Type B pancreatic cell (in vitro differentiated cells): ENCODE data around the gene ARRDC1. TPM values are rescaled to one million over a fixed set of nuclear protein-coding genes. Genes with fewer than 3 reads are reported as not detected.
"Not testable (repeated sequence)": the region's sequence is repeated elsewhere in the genome, so short reads cannot be mapped to it uniquely, and the experiment has no call there.

Experiments used
- DNase-seq: peaks from one replicate; pipeline ENCODE4 v3.0.0; 2021; ENCODE audit warnings: mixed read lengths; ENCODE audit not compliant: unreplicated experiment; ENCODE audit errors: extremely low spot score
- H3K27ac Mint-ChIP-seq: 2 replicates; pipeline ENCODE4 v1.8.0; 2021; ENCODE audit warnings: mild to moderate bottlenecking, mixed read lengths
- H3K27me3 Mint-ChIP-seq: 2 replicates; pipeline ENCODE4 v1.8.0; 2021; ENCODE audit warnings: mixed read lengths
- H3K36me3 Mint-ChIP-seq: 2 replicates; pipeline ENCODE4 v1.8.0; 2021; ENCODE audit warnings: mixed read lengths
- H3K4me1 Mint-ChIP-seq: one replicate; pipeline ENCODE4 v1.8.0; 2021; ENCODE audit warnings: mixed read lengths; ENCODE audit not compliant: unreplicated experiment
- H3K4me3 Mint-ChIP-seq: 2 replicates; pipeline ENCODE4 v1.8.0; 2021; ENCODE audit warnings: mild to moderate bottlenecking, mixed read lengths
- H3K9me3 Mint-ChIP-seq: 2 replicates; pipeline ENCODE4 v1.8.0; 2021; ENCODE audit warnings: mixed read lengths
- total RNA-seq: library from RNA; stranded (reverse); gene quantifications from 2 replicates; pipeline ENCODE4 v1.2.1, GENCODE V29; 2021; ENCODE audit warnings: low replicate concordance
- TF ChIP-seq, protein P1 (sequence below): fragments of 200-600 bp; sonication (generic); conservative IDR thresholded peaks from 2 replicates; pipeline ENCODE4 v1.5.0; 2021; ENCODE audit warnings: antibody characterized with exemption, mild to moderate bottlenecking

The ARRDC1 gene
- total RNA-seq, 1 donor from 2014 or later: 46.4 TPM

DNA sequence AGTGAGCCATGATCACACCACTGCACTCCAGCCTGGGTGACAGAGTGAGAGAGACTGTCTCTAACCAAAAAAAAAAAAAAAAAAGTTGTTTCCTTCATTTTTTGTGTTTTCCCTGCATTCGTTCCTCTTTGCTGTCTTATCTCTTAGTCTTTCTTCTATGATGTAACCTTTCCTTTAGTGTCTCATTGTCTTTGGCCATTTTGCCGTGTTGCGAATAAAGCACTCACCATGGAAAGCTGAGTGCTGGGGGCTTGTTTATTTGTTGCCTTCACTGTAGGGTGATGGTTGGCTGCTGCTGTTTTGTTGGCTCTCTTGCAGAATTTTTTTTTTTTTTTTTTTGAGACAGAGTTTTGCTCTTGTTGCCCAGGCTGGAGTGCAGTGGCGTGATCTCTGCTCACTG lies 21.0 kb downstream of the ARRDC1 start:
- Mint-ChIP-seq H3K36me3 (peaks cover 23% of the 10 kb centered on the region), H3K27me3 (no peaks in the 10 kb centered on the region), H3K4me3 (no peak overlapping the region), H3K27ac (no peak overlapping the region), H3K9me3 (no peaks in the 10 kb centered on the region), H3K4me1 (peaks cover 26% of the 10 kb centered on the region)
- TF ChIP-seq, protein P1, sequence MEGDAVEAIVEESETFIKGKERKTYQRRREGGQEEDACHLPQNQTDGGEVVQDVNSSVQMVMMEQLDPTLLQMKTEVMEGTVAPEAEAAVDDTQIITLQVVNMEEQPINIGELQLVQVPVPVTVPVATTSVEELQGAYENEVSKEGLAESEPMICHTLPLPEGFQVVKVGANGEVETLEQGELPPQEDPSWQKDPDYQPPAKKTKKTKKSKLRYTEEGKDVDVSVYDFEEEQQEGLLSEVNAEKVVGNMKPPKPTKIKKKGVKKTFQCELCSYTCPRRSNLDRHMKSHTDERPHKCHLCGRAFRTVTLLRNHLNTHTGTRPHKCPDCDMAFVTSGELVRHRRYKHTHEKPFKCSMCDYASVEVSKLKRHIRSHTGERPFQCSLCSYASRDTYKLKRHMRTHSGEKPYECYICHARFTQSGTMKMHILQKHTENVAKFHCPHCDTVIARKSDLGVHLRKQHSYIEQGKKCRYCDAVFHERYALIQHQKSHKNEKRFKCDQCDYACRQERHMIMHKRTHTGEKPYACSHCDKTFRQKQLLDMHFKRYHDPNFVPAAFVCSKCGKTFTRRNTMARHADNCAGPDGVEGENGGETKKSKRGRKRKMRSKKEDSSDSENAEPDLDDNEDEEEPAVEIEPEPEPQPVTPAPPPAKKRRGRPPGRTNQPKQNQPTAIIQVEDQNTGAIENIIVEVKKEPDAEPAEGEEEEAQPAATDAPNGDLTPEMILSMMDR: no peak
- DNase-seq: no peak

DNA sequence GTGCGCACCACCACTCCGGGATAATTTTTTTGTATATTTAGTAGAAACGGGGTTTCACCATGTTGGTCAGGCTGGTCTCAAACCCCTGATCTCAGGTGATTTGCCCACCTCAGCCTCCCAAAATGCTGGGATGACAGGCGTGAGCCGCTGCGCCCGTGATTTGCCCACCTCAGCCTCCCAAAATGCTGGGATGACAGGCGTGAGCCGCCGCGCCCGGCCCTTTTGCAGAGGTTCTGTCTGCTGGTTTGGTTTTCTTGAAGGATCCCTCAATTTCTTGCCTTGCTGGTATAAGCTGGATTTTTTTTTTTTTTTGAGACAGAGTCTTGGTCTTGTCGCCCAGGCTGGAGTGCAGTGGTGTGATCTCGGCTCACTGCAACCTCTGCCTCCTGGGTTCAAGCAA lies 21.9 kb downstream of the ARRDC1 start:
- not testable (repeated sequence) for H3K4me3 Mint-ChIP-seq, DNase-seq, H3K27ac Mint-ChIP-seq, H3K27me3 Mint-ChIP-seq, H3K9me3 Mint-ChIP-seq
- Mint-ChIP-seq H3K4me1 (peaks cover 21% of the 10 kb centered on the region), H3K36me3 (peaks cover 23% of the 10 kb centered on the region)

DNA sequence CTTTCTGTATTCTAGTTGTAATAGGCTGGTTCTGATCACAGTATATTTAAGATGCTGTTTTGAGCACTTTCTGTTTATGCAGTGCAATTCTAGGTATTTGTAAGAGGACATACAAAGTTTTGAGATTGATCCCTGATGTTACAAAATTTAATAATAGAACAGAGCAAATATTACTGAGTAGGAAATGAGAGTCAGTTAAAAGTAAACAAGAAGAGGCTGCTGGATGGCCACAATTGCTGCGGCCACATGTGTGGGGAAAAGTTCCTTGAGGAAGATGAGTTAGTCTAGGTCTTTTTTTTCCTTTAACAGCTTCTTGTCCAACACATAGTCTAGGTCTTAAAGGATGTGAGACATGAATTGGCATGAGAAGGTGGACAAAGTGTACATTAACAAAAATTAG lies 24.6 kb downstream of the ARRDC1 start:
- no peak for DNase-seq
- TF ChIP-seq, protein P1: no peak
- peaks cover 21% of the 10 kb centered on the region for H3K36me3 Mint-ChIP-seq
- H3K27me3 Mint-ChIP-seq: no peaks in the 10 kb centered on the region
- H3K4me1 Mint-ChIP-seq: peaks cover 35% of the 10 kb centered on the region
- no peaks in the 10 kb centered on the region for H3K9me3 Mint-ChIP-seq
- no peak overlapping the region for H3K27ac Mint-ChIP-seq
- H3K4me3 Mint-ChIP-seq: no peak overlapping the region

DNA sequence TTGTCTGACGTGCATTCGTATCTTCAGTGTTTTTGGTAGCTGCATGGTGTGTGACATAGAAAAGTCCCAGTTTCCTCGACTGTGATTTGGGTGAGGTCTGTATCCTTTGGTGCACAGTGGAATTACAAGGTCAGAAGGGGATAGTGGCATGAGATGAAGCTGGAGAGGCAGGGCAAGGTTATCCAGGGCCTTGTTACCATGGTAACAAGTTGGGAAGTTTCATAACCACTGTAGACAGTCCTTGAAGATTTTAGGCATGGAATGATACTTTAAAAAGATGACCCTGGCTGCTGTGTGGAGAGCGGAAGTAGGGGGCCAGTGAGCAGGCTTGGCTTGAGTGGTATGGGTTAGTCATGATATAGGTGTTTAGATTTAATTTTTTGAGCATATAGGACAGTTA lies 25.2 kb downstream of the ARRDC1 start:
- H3K9me3 Mint-ChIP-seq: no peaks in the 10 kb centered on the region
- H3K36me3 Mint-ChIP-seq: peaks cover 16% of the 10 kb centered on the region
- peak overlapping the region; percentile 24 for H3K27ac Mint-ChIP-seq
- TF ChIP-seq, protein P1: no peak
- H3K4me3 Mint-ChIP-seq: no peak overlapping the region
- peaks cover 35% of the 10 kb centered on the region for H3K4me1 Mint-ChIP-seq
- no peak for DNase-seq
- no peaks in the 10 kb centered on the region for H3K27me3 Mint-ChIP-seq

DNA sequence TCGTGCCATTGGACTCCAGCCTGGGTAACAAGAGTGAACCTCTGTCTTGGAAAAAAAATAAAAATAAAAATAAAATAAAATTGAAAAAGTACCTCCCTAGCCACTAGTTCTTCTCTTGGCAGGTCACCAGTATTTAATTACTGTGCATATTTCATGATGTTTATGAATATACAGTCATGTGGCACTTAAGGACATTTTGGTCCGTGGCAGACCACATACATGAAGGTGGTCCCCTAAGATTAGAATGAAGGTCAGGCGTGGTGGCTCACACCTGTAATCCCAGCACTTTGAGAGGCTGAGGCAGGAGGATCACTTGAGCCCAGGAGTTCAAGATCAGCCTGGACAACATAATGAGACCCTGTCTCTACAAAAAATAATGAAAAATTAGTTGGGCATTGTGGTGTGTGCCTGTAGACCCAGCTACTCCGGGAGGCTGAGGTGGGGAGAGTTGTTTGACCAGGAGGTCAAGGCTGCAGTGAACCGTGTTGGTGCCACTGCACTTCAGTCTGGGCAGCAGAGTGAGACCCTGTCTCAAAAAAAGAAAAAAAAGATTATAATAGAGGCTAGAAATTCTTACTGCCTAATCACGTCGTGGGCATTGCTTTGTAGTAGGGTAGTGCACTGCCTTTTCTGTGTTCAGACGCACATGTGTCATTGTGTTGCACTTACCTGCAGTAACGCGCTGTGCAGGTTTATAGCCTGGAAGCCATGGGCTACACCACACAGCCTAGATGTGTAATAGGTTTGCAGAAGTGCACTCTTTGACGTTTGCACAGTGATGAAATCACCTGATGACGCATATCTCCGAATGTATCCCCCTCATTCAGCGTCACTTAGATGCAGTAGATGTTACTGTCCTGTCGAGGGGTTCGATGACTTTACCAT lies 26.1 kb downstream of the ARRDC1 start:
- H3K9me3 Mint-ChIP-seq: no peaks in the 10 kb centered on the region
- no peaks in the 10 kb centered on the region for H3K27me3 Mint-ChIP-seq
- H3K4me3 Mint-ChIP-seq: no peak overlapping the region
- peaks cover 16% of the 10 kb centered on the region for H3K36me3 Mint-ChIP-seq
- H3K4me1 Mint-ChIP-seq: peaks cover 35% of the 10 kb centered on the region
- TF ChIP-seq, protein P1: no peak
- H3K27ac Mint-ChIP-seq: no peak overlapping the region
- no peak for DNase-seq
